Body of pancreas (tissue), 4 donors: Measurements from ENCODE around the gene LRRC63. TPM values are rescaled to one million over a fixed set of nuclear protein-coding genes. Genes with fewer than 3 reads are reported as not detected.
A peak's percentile ranks its signal among the peaks of the same experiment; 100 is the strongest.
"Not testable (repeated sequence)": the region's sequence is repeated elsewhere in the genome, so short reads cannot be mapped to it uniquely, and the experiment has no call there.

Source experiments
- ATAC-seq: fragments of 150-250 bp; one replicate; pipeline ENCODE4 v1.9.1; 2016
- DNase-seq, 4 donors: peaks; one replicate each; pipeline ENCODE4 v3.0.0-alpha.2; 2019
- H3K27ac ChIP-seq, 4 donors: fragments of 200-600 bp; sonication (generic); 1 replicate in 3 of 4; 2 replicates in 1 of 4; pipeline versions ENCODE4 v1.5.1 to v1.6.1; 2016 to 2019; ENCODE audit warnings: mild to moderate bottlenecking in 1 of 4, mixed read lengths in 1 of 4, moderate library complexity in 1 of 4
- H3K27me3 ChIP-seq, 2 donors: fragments of 200-600 bp; sonication (generic); one replicate each; pipeline ENCODE4 v1.6.0; 2016; ENCODE audit warnings: mild to moderate bottlenecking in 1 of 2
- H3K36me3 ChIP-seq, 2 donors: fragments of 200-600 bp; sonication (generic); replicated peaks in 1 of 2; 2 replicates each; pipeline ENCODE4 v1.5.1; 2016; ENCODE audit warnings: low read depth in 2 of 2; ENCODE audit not compliant: insufficient read depth in 1 of 2
- H3K4me1 ChIP-seq: fragments of 200-600 bp; sonication (generic); one replicate; pipeline ENCODE4 v1.6.0; 2016
- H3K4me3 ChIP-seq, 2 donors: fragments of 200-600 bp; sonication (generic); 1 replicate in 1 of 2; 2 replicates in 1 of 2; pipeline ENCODE4 v1.5.1; 2016 to 2019
- H3K9me3 ChIP-seq, 3 donors: fragments of 200-600 bp; sonication (generic); 1 replicate in 2 of 3; 2 replicates in 1 of 3; pipeline ENCODE4 v1.5.1; 2016
- CTCF ChIP-seq, 7 experiments: fragments of 450-650 bp in 4 of 7; fragments of 200-600 bp in 3 of 7; sonication (generic) in 3 of 7; IDR thresholded peaks; one replicate each; pipeline ENCODE4 v1.5.1; 2016 to 2019; ENCODE audit warnings: antibody characterized with exemption in 7 of 7
- POLR2A ChIP-seq, 3 donors: fragments of 450-650 bp; IDR thresholded peaks; one replicate each; pipeline ENCODE4 v1.6.1; 2016; ENCODE audit warnings: antibody characterized with exemption in 3 of 3, mild to moderate bottlenecking in 2 of 3
- WGBS, 2 donors: methylation state at CpG; one replicate each; pipeline ENCODE4 v1.1.5; 2017; 5-methylcytosine and 5-hydroxymethylcytosine counted together
- intact Hi-C: fragments of 100-400 bp; cut with DNase I; formaldehyde crosslinking; loops from one replicate; pipeline ENCODE4 v1.15.1; 2023
- total RNA-seq, 2 donors: library from RNA; depleted of rRNA; stranded (reverse); fragments of >200 nt; gene quantifications; one replicate each; pipeline ENCODE4 v1.1.0, GENCODE V29; 2016

LRRC63 gene
- total RNA-seq, 2 donors from 2014 or later = not detected

GRCh38 chr13:46213242-46213641 lies 1.5 kb downstream of the LRRC63 start:
- ATAC-seq (no peak), DNase-seq (no peak)
- Histone ChIP-seq H3K9me3 (no peaks in the 10 kb centered on the region), H3K4me3 (no peak overlapping the region), H3K27ac (no peak overlapping the region), H3K27me3 (no peaks in the 10 kb centered on the region), H3K36me3 (no peaks in the 10 kb centered on the region), H3K4me1 (peaks cover 12% of the 10 kb centered on the region)
- 92 to 94% methylated on average over 3 of the region's 3 CpGs for WGBS, 2 donors
- TF ChIP-seq POLR2A (IDR thresholded peaks at IDR 0.05) (no peak), CTCF (IDR thresholded peaks at IDR 0.05) (no peak)
- intact Hi-C loops = no loop called here

- H3K36me3 ChIP-seq, H3K9me3 ChIP-seq, intact Hi-C loops, DNase-seq, H3K27ac ChIP-seq, H3K27me3 ChIP-seq, ATAC-seq, H3K4me3 ChIP-seq: not testable (repeated sequence)
- 68 to 83% methylated on average over 1 of the region's 1 CpG for WGBS, 2 donors
- H3K4me1 ChIP-seq = peaks cover 12% of the 10 kb centered on the region
Measured at GRCh38 chr13:46214741-46215140, 3.0 kb downstream of the LRRC63 start.

- H3K27ac ChIP-seq, H3K4me3 ChIP-seq, H3K9me3 ChIP-seq, H3K36me3 ChIP-seq, H3K27me3 ChIP-seq, H3K4me1 ChIP-seq, ATAC-seq, intact Hi-C loops: not testable (repeated sequence)
- 0 to 2% methylated on average over 2 of the region's 2 CpGs for WGBS, 2 donors
- DNase-seq = peak in 1 of 4 donors; percentile 14
Measured at GRCh38 chr13:46220234-46220633, 8.5 kb downstream of the LRRC63 start.

GRCh38 chr13:46229251-46229650 lies 17.5 kb downstream of the LRRC63 start:
- no peak for DNase-seq
- no peak overlapping the region for H3K4me3 ChIP-seq
- H3K9me3 ChIP-seq = no peaks in the 10 kb centered on the region
- no peaks in the 10 kb centered on the region for H3K36me3 ChIP-seq
- H3K27ac ChIP-seq = no peak overlapping the region
- no peaks in the 10 kb centered on the region for H3K27me3 ChIP-seq
- ATAC-seq = no peak
- 80 to 88% methylated on average over 2 of the region's 2 CpGs for WGBS, 2 donors
- TF ChIP-seq CTCF (IDR thresholded peaks at IDR 0.05) (no peak), POLR2A (IDR thresholded peaks at IDR 0.05) (no peak)
- intact Hi-C loops = no loop called here
- no peaks in the 10 kb centered on the region for H3K4me1 ChIP-seq

- Histone ChIP-seq H3K27ac (no peak overlapping the region), H3K4me3 (no peak overlapping the region), H3K36me3 (no peaks in the 10 kb centered on the region), H3K9me3 (peaks cover 0 to 5% (median 0%) of the 10 kb centered on the region in 3 donors), H3K4me1 (no peaks in the 10 kb centered on the region), H3K27me3 (no peaks in the 10 kb centered on the region)
- WGBS, 2 donors = 56 to 65% methylated on average over 3 of the region's 3 CpGs
- intact Hi-C loops = no loop called here
- DNase-seq = no peak
- ATAC-seq = no peak
- TF ChIP-seq CTCF (IDR thresholded peaks at IDR 0.05) = no peak
- TF ChIP-seq POLR2A (IDR thresholded peaks at IDR 0.05) = no peak
Measured at GRCh38 chr13:46232281-46232680, 20.6 kb downstream of the LRRC63 start.

GRCh38 chr13:46235286-46235685 lies 23.6 kb downstream of the LRRC63 start:
- no peak for TF ChIP-seq CTCF (IDR thresholded peaks at IDR 0.05)
- TF ChIP-seq POLR2A (IDR thresholded peaks at IDR 0.05) = no peak
- no peak overlapping the region for H3K27ac ChIP-seq
- no peak overlapping the region for H3K4me3 ChIP-seq
- no peak for ATAC-seq
- peaks cover 0 to 5% (median 0%) of the 10 kb centered on the region in 3 donors for H3K9me3 ChIP-seq
- DNase-seq = no peak
- intact Hi-C loops = no loop called here
- no peaks in the 10 kb centered on the region for H3K27me3 ChIP-seq
- H3K36me3 ChIP-seq = no peaks in the 10 kb centered on the region
- no peaks in the 10 kb centered on the region for H3K4me1 ChIP-seq
- 70 to 88% methylated on average over 1 of the region's 1 CpG for WGBS, 2 donors
